H1 (cell line): ENCODE data around the gene TBC1D22A. TPM values are rescaled to one million over a fixed set of nuclear protein-coding genes. Genes with fewer than 3 reads are reported as not detected.

Experiments
- BRCA1 ChIP-seq: IDR thresholded peaks from 2 replicates; pipeline ENCODE4 v1.6.1; 2012; ENCODE audit warnings: low read depth, low read length, improper control_type of control experiment
- CTCF ChIP-seq, 3 experiments: IDR thresholded peaks; 1 replicate in 2 of 3; 2 replicates in 1 of 3; pipeline versions ENCODE4 v1.5.1 to v1.6.1; 2011; ENCODE audit warnings: low read length in 3 of 3, mild to moderate bottlenecking in 3 of 3, inconsistent platforms in 2 of 3, low read depth in 1 of 3, moderate library complexity in 1 of 3; ENCODE audit not compliant: insufficient read depth in 1 of 3; ENCODE audit errors: control extremely low read depth in 1 of 3
- polyA plus RNA-seq, 7 experiments: library from polyadenylated mRNA; depleted of rRNA in 3 of 7; stranded (reverse) in 5 of 7; unstranded in 2 of 7; fragments of >200 nt in 5 of 7; fragments of 200-250 nt in 2 of 7; gene quantifications; 1 replicate in 5 of 7; 2 replicates in 1 of 7; 4 replicates in 1 of 7; pipeline versions ENCODE4 v1.2.1 to v1.2.3, GENCODE V29; 2011 to 2013; ENCODE audit warnings: missing spikeins in 2 of 7, mixed read lengths in 2 of 7
- total RNA-seq: library from RNA; stranded (reverse); fragmentation: NEBNext Ultra II Directional; extraction: Animal tissue kit (Norgen Biotek cat#: 25700); gene quantifications from 2 replicates; pipeline ENCODE4 v1.2.1, GENCODE V29; 2021

Gene TBC1D22A
- total and polyA plus RNA-seq, 2 of the 8 experiments (the other 6 are each of a cell fraction or from before 2014, with no cell fraction given): 11.9 to 18.4 TPM

- TF ChIP-seq BRCA1: no peak
- no peak for TF ChIP-seq CTCF (IDR thresholded peaks at IDR 0.05; ENCODE audit: control extremely low read depth in 1 of 3, insufficient read depth in 1 of 3, low read depth in 1 of 3, low read length in 3 of 3)
Measured at GRCh38 chr22:46907241-46908215, 145.1 kb downstream of the TBC1D22A start (continued).
